Fibroblast of villous mesenchyme (primary cell): ENCODE results near the gene SNIP1. TPM values are rescaled to one million over a fixed set of nuclear protein-coding genes. Genes with fewer than 3 reads are reported as not detected.
A peak's percentile ranks its signal among the peaks of the same experiment; 100 is the strongest.

Experiments
- DNase-seq: peaks from one replicate; pipeline ENCODE4 v3.0.0-alpha.2; 2010; ENCODE audit warnings: low read depth
- H3K4me3 ChIP-seq: 2 replicates; pipeline ENCODE4 v1.5.1; 2011; ENCODE audit warnings: low read depth, mild to moderate bottlenecking, low read length
- CTCF ChIP-seq: IDR thresholded peaks from 2 replicates; pipeline ENCODE4 v1.5.1; 2012; ENCODE audit warnings: low read depth, mild to moderate bottlenecking, low read length; ENCODE audit not compliant: insufficient read depth
- total RNA-seq: library from RNA; depleted of rRNA; stranded (reverse); fragments of >200 nt; gene quantifications from 2 replicates; pipeline ENCODE4 v1.2.3, GENCODE V29; 2012

Gene SNIP1
- total RNA-seq, 1 donor: 9.5 TPM

- DNase-seq: no peak
- no peak overlapping the region for H3K4me3 ChIP-seq
- TF ChIP-seq CTCF: no peak
These were observed 4.3 kb upstream of the SNIP1 start for GRCh38 chr1:37558411-37558810.

GRCh38 chr1:37557402-37557801, 3.3 kb upstream of the SNIP1 start:
- no peak for TF ChIP-seq CTCF
- H3K4me3 ChIP-seq: peak overlapping the region; percentile 65
- DNase-seq: no peak

- no peak for TF ChIP-seq CTCF
- peak within 1 kb of the TSS; percentile 65 for H3K4me3 ChIP-seq
These were observed 2.7 kb upstream of the SNIP1 start, which contains the start of gene DNALI1 for GRCh38 chr1:37556712-37557196. Gene DNALI1, plus strand, starts transcription at chr1:37556940. Its CDS starts 55 bp downstream, at chr1:37556995.

GRCh38 chr1:37553598-37553926, 531 bp downstream of the SNIP1 start:
- TF ChIP-seq CTCF: no peak
- DNase-seq: no peak
- H3K4me3 ChIP-seq: peak overlapping the region; percentile 96

More at GRCh38 chr1:37556712-37557196, 2.7 kb upstream of the SNIP1 start, which contains the start of gene DNALI1:
- DNase-seq: peak; percentile 94

GRCh38 chr1:37549341-37549740, 4.8 kb downstream of the SNIP1 start:
- no peak overlapping the region for H3K4me3 ChIP-seq
- no peak for TF ChIP-seq CTCF
- no peak for DNase-seq

GRCh38 chr1:37545019-37545418, 9.1 kb downstream of the SNIP1 start:
- H3K4me3 ChIP-seq: no peak overlapping the region
- no peak for TF ChIP-seq CTCF
- DNase-seq: no peak

- no peak for TF ChIP-seq CTCF
- DNase-seq: no peak
These were observed 9.6 kb downstream of the SNIP1 start for GRCh38 chr1:37544530-37544929.

More at GRCh38 chr1:37544530-37544929, 9.6 kb downstream of the SNIP1 start:
- no peak overlapping the region for H3K4me3 ChIP-seq
